CD8-positive, alpha-beta memory T cell (primary cell): ENCODE measurements around the gene SPOCD1. TPM values are rescaled to one million over a fixed set of nuclear protein-coding genes. Genes with fewer than 3 reads are reported as not detected.
A peak's percentile ranks its signal among the peaks of the same experiment; 100 is the strongest.

Experiments used
- CTCF ChIA-PET: fragments of 350-600 bp; sonication (Branson Sonifier 250); formaldehyde crosslinking; loops from one replicate; lab custom pipeline; 2021; ENCODE audit warnings: antibody characterized with exemption; lab: Charles Lee
- POLR2A ChIA-PET: fragments of 350-600 bp; sonication (Branson Sonifier 250); formaldehyde crosslinking; loops from one replicate; lab custom pipeline; 2021; ENCODE audit warnings: antibody characterized with exemption; lab: Charles Lee
- DNase-seq, 5 donors: peaks; one replicate each; pipeline versions ENCODE4 v3.0.0 to v3.0.0-alpha.2; 2020 to 2022; ENCODE audit warnings: mixed read lengths in 1 of 5
- H3K27ac ChIP-seq: one replicate; pipeline ENCODE4 v1.7.0; 2013; ENCODE audit warnings: low read depth, mild to moderate bottlenecking, low read length, moderate library complexity
- H3K27me3 ChIP-seq: 2 replicates; pipeline ENCODE4 v1.7.0; 2013; ENCODE audit warnings: low read length, mild to moderate bottlenecking; ENCODE audit not compliant: insufficient read depth, poor library complexity, severe bottlenecking
- H3K36me3 ChIP-seq: 2 replicates; pipeline ENCODE4 v1.7.0; 2013; ENCODE audit warnings: mild to moderate bottlenecking, low read length, moderate library complexity; ENCODE audit not compliant: insufficient read depth
- H3K4me1 ChIP-seq: 2 replicates; pipeline ENCODE4 v1.7.0; 2013; ENCODE audit warnings: mild to moderate bottlenecking, low read length, moderate library complexity; ENCODE audit not compliant: insufficient read depth
- H3K4me3 ChIP-seq: 2 replicates; pipeline ENCODE4 v1.7.0; 2013; ENCODE audit warnings: mild to moderate bottlenecking, low read length
- H3K9me3 ChIP-seq: 2 replicates; pipeline ENCODE4 v1.7.0; 2013; ENCODE audit warnings: mild to moderate bottlenecking, low read length
- H3K27ac Mint-ChIP-seq, 8 donors: one replicate each; pipeline ENCODE4 v1.8.0; 2020 to 2021; ENCODE audit warnings: mixed read lengths in 8 of 8, mild to moderate bottlenecking in 6 of 8, inconsistent platforms in 3 of 8, moderate library complexity in 3 of 8
- H3K27me3 Mint-ChIP-seq, 2 donors: one replicate each; pipeline ENCODE4 v1.8.0; 2020 to 2021; ENCODE audit warnings: mixed read lengths in 2 of 2, mild to moderate bottlenecking in 1 of 2, moderate library complexity in 1 of 2
- H3K36me3 Mint-ChIP-seq, 3 donors: one replicate each; pipeline ENCODE4 v1.8.0; 2020 to 2021; ENCODE audit warnings: mixed read lengths in 3 of 3, inconsistent platforms in 1 of 3, mild to moderate bottlenecking in 1 of 3
- H3K4me1 Mint-ChIP-seq, 3 donors: one replicate each; pipeline ENCODE4 v1.8.0; 2020 to 2021; ENCODE audit warnings: mixed read lengths in 3 of 3, inconsistent platforms in 1 of 3, mild to moderate bottlenecking in 1 of 3
- H3K4me3 Mint-ChIP-seq, 7 donors: one replicate each; pipeline ENCODE4 v1.8.0; 2020 to 2021; ENCODE audit warnings: mixed read lengths in 7 of 7, mild to moderate bottlenecking in 6 of 7, moderate library complexity in 4 of 7, inconsistent platforms in 2 of 7
- H3K9me3 Mint-ChIP-seq, 5 donors: one replicate each; pipeline ENCODE4 v1.8.0; 2020 to 2022; ENCODE audit warnings: mixed read lengths in 5 of 5, mild to moderate bottlenecking in 3 of 5, moderate library complexity in 2 of 5, inconsistent platforms in 1 of 5
- polyA plus RNA-seq: library from polyadenylated mRNA; unstranded; fragments of 300-500 nt; fragmentation: Illumina TruSeq; gene quantifications from one replicate; pipeline ENCODE4 v1.2.3, GENCODE V29; 2021
- total RNA-seq, 2 experiments: library from RNA; stranded (reverse); gene quantifications; one replicate each; pipeline ENCODE4 v1.2.3, GENCODE V29; 2021

SPOCD1 gene
- total and polyA plus RNA-seq, 3 experiments from 2014 or later: 0.18 TPM; not detected in 2

DNA sequence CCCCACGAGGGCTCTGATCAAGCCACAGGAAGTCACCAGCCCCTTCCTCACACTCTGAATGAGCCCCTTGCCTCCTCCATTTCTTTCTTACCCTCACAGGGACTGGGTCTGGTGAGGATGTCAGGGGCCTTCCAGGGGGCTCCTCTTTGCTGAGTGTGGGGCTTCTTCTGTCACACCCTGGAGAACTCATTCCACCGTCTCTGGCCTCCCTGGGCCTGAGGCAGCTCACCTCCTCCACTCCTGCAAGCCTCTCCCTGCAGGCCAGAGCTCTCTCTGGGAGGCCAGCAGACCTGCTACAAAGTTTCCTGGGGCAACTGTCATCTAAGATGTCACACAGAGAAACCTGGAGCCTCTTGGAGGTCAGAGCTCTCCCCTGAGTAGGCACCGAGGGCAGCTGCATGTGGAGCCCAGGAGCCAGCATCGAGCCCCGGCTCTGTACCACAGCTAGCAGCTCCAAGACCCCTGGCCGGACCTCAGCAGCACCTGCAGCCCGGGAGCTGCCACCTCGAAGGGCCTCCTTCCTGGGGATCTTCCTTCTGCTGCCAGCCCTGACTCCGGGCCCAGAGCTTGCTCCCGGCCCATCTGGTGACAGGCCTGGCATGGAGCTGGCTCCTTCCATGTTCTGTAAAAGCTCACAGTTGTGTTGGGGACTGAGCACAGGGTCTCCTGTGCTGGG, 1.1 kb downstream of the SPOCD1 start:
- no peaks in the 10 kb centered on the region for H3K27me3 Mint-ChIP-seq
- no peaks in the 10 kb centered on the region for H3K9me3 Mint-ChIP-seq
- Histone ChIP-seq H3K9me3 (no peaks in the 10 kb centered on the region), H3K4me1 (peaks cover 6% of the 10 kb centered on the region), H3K4me3 (no peak overlapping the region), H3K27ac (no peak overlapping the region), H3K27me3 (no peaks in the 10 kb centered on the region), H3K36me3 (no peaks in the 10 kb centered on the region)
- no peak for DNase-seq
- CTCF ChIA-PET: interaction anchor here (1.0 to 6.9 kb wide), 7 partner anchors 12 to 148 kb away, joined by 3 to 61 read pairs (median 5); no protein-coding TSS in a partner anchor
- H3K27ac Mint-ChIP-seq: peak overlapping the region in 3 of 8 donors; percentile 27 to 95 (median 46)
- H3K4me3 Mint-ChIP-seq: no peak overlapping the region
- no peaks in the 10 kb centered on the region for H3K36me3 Mint-ChIP-seq
- peaks cover 6 to 17% (median 11%) of the 10 kb centered on the region in 3 donors for H3K4me1 Mint-ChIP-seq
- POLR2A ChIA-PET: no interaction called here

DNA sequence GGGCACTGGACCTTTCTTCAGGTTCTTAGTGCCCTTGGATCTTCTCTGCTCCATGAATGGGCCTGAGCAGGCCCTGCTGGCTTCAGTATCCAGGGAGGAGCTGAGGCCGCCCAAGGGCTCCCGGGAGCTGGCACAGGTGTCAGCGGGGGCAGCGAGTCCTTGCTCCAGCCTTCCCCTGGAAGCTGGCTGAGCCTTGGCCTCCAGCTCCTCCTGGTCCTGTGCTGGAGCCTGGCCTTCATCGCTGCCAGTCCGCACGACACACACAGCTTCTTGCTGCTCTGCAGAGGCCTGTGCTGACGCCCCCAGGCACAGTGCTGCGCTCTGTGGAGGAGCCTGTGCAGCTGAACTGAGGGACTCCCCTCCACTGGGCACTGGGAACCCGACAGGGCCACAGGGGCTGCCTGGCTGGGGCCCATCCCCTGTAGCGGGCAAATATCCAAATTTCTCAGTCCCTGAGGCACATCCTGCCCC, 1.7 kb downstream of the SPOCD1 start:
- Mint-ChIP-seq H3K4me3 (no peak overlapping the region), H3K27ac (peak overlapping the region in 1 of 8 donors; percentile 6), H3K36me3 (no peaks in the 10 kb centered on the region), H3K4me1 (peaks cover 6 to 17% (median 11%) of the 10 kb centered on the region in 3 donors), H3K9me3 (no peaks in the 10 kb centered on the region), H3K27me3 (peaks cover 0 to 2% of the 10 kb centered on the region in 2 donors)
- H3K27me3 ChIP-seq: no peaks in the 10 kb centered on the region
- H3K36me3 ChIP-seq: no peaks in the 10 kb centered on the region
- CTCF ChIA-PET: interaction anchor here (2.6 to 6.9 kb wide), 2 partner anchors 25 to 149 kb away, joined by 7 to 61 read pairs; no protein-coding TSS in a partner anchor
- no peak for DNase-seq
- POLR2A ChIA-PET: no interaction called here
- peaks cover 6% of the 10 kb centered on the region for H3K4me1 ChIP-seq
- no peak overlapping the region for H3K4me3 ChIP-seq
- H3K27ac ChIP-seq: no peak overlapping the region
- H3K9me3 ChIP-seq: no peaks in the 10 kb centered on the region

DNA sequence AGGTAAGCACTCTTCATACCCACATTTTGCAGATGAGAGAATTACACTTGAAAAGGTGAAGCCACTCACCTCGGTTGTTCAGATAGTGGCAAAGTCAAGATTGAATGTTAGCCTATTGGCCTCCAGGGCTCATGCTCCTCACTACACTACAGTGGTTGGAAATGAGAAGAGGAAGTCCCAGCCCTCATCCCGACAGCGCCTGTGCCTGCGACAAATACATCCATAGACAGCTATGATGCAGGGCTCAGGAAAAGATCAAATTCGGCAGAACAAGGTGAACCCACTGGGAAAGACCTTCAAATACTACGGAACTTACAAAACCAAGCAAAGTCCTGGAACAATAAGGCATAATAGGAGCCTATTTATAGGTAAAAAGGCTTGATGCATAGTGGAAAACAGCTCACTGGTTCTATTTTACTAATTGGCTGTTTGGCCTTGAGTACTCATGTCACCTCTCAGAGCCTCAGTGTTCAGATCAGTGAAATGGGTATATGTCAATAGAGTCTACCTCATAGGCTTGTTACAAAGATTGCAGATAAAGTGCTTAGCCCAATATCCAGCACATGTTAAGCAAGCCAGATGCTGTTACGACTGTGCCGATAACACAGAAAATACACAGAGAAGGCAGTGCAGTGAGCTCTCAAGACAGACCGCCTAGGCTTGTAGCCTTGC, 3.5 kb downstream of the SPOCD1 start:
- Mint-ChIP-seq H3K27me3 (peaks cover 0 to 2% of the 10 kb centered on the region in 2 donors), H3K4me1 (peaks cover 6 to 14% (median 9%) of the 10 kb centered on the region in 3 donors), H3K27ac (peak overlapping the region in 3 of 8 donors; percentile 18 to 51 (median 26)), H3K36me3 (no peaks in the 10 kb centered on the region), H3K4me3 (no peak overlapping the region), H3K9me3 (no peaks in the 10 kb centered on the region)
- Histone ChIP-seq H3K4me1 (peaks cover 6% of the 10 kb centered on the region), H3K36me3 (no peaks in the 10 kb centered on the region), H3K4me3 (no peak overlapping the region), H3K27me3 (no peaks in the 10 kb centered on the region), H3K27ac (no peak overlapping the region), H3K9me3 (no peaks in the 10 kb centered on the region)
- ChIA-PET CTCF (interaction anchor here (6.9 kb wide), 1 partner anchor 151 kb away, joined by 61 read pairs; no protein-coding TSS in a partner anchor), POLR2A (no interaction called here)
- DNase-seq: no peak

DNA sequence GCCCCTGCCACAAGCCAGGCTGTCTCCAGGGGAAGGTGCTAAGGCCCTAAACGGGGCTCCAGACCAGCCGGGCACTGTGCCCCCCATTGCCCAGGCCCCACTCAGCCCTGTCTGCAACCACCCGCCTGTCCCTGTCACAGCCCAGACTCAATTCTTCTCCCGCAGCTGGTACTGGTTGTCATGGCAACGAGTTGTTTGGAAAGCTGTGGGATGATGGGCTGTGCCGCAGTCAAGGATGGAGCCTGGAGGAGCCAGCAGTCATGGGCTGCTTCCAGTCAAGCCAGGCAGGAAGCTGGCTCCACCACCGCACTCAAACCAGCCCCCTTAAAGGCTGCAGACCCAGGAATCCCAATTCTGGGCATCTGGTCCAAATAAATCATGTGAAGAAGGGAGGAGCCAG, 4.2 kb downstream of the SPOCD1 start:
- H3K9me3 Mint-ChIP-seq: no peaks in the 10 kb centered on the region
- Histone ChIP-seq H3K27ac (no peak overlapping the region), H3K27me3 (no peaks in the 10 kb centered on the region), H3K36me3 (no peaks in the 10 kb centered on the region), H3K9me3 (no peaks in the 10 kb centered on the region), H3K4me1 (peaks cover 6% of the 10 kb centered on the region), H3K4me3 (no peak overlapping the region)
- H3K4me3 Mint-ChIP-seq: no peak overlapping the region
- H3K4me1 Mint-ChIP-seq: peaks cover 6 to 10% (median 7%) of the 10 kb centered on the region in 3 donors
- no peak for DNase-seq
- CTCF ChIA-PET: interaction anchor here (0.6 to 1.5 kb wide), 2 partner anchors 10 to 22 kb away, joined by 3 read pairs; no protein-coding TSS in a partner anchor
- no peaks in the 10 kb centered on the region for H3K36me3 Mint-ChIP-seq
- peaks cover 0 to 2% of the 10 kb centered on the region in 2 donors for H3K27me3 Mint-ChIP-seq
- peak overlapping the region in 1 of 8 donors; percentile 51 for H3K27ac Mint-ChIP-seq
- POLR2A ChIA-PET: interaction anchor here (0.5 to 0.6 kb wide), 2 partner anchors 16 to 483 kb away, joined by 4 to 7 read pairs; no protein-coding TSS in a partner anchor

DNA sequence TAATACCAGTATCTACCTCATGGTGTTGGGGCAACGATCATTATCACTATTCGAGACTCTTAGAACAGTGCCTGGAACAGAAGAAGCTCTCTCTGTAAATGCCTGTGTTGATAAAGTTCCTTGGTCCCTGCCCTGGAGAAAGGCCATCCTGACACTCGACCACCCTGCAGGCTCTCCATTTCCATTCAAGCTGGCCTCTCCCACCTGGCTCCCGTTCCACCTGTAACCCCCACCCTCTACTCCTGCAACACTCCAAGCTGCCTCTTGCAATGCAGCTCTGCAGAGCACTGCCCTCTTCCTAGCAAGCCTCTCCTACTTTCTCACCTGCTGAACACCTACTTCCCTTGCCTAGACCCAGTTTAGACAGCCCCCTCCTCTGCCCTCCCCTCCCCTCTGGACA, 6.1 kb downstream of the SPOCD1 start:
- DNase-seq: no peak
- ChIA-PET CTCF (interaction anchor here (1.2 kb wide), 1 partner anchor 95 kb away, joined by 3 read pairs; no protein-coding TSS in a partner anchor), POLR2A (no interaction called here)

DNA sequence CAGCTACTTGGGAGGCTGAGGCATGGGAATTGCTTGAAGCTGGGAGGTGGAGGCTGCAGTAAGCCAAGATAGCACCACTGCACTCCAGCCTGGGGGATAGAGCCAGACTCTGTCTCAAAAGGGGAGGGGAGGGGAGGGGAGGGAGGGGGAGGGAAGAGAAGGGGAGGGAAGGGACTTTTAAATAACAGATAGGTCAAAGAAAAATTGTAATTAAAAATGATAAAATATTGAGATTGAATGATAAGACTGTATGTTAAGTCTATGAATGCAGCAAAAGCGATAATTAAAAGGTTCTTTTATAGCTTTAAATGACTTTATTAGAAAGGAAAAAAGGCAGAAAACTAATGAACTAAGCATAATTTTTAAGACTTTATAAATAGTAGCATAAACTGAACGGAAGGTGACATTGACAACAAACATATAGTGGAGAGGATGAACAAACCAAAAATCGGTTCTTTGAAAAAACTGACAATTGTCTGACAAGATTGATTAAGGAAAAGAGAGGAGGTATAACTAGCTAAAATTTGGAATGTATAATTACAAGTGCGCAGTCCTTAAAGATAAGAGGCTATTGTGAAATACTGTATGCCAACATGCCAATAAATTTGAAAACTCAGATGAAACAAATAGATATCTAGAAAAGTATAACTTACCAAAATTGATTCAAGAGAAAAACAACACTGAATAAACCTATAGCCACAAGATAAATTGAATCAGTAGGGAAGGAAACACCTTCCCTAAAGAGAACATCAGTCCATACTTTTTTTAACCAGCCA, 8.4 kb downstream of the SPOCD1 start:
- Mint-ChIP-seq H3K27me3 (peaks cover 0 to 6% of the 10 kb centered on the region in 2 donors), H3K36me3 (no peaks in the 10 kb centered on the region), H3K4me3 (no peak overlapping the region), H3K4me1 (peaks cover 0 to 2% (median under 1%) of the 10 kb centered on the region in 3 donors), H3K27ac (peak overlapping the region in 1 of 8 donors; percentile 2), H3K9me3 (no peaks in the 10 kb centered on the region)
- H3K9me3 ChIP-seq: no peaks in the 10 kb centered on the region
- no peak overlapping the region for H3K27ac ChIP-seq
- H3K4me3 ChIP-seq: no peak overlapping the region
- DNase-seq: no peak
- H3K27me3 ChIP-seq: no peaks in the 10 kb centered on the region
- ChIA-PET POLR2A (no interaction called here), CTCF (interaction anchor here (0.6 kb wide), 1 partner anchor 713 kb away, joined by 3 read pairs; no protein-coding TSS in a partner anchor)
- H3K36me3 ChIP-seq: no peaks in the 10 kb centered on the region
- no peaks in the 10 kb centered on the region for H3K4me1 ChIP-seq

More for the DNA sequence above, 6.1 kb downstream of the SPOCD1 start:
- H3K9me3 Mint-ChIP-seq: no peaks in the 10 kb centered on the region
- Histone ChIP-seq H3K4me3 (no peak overlapping the region), H3K9me3 (no peaks in the 10 kb centered on the region), H3K36me3 (no peaks in the 10 kb centered on the region), H3K27me3 (no peaks in the 10 kb centered on the region), H3K27ac (no peak overlapping the region), H3K4me1 (no peaks in the 10 kb centered on the region)
- H3K4me1 Mint-ChIP-seq: no peaks in the 10 kb centered on the region
- H3K27ac Mint-ChIP-seq: no peak overlapping the region
- no peaks in the 10 kb centered on the region for H3K36me3 Mint-ChIP-seq
- peaks cover 0 to 2% of the 10 kb centered on the region in 2 donors for H3K27me3 Mint-ChIP-seq
- no peak overlapping the region for H3K4me3 Mint-ChIP-seq

DNA sequence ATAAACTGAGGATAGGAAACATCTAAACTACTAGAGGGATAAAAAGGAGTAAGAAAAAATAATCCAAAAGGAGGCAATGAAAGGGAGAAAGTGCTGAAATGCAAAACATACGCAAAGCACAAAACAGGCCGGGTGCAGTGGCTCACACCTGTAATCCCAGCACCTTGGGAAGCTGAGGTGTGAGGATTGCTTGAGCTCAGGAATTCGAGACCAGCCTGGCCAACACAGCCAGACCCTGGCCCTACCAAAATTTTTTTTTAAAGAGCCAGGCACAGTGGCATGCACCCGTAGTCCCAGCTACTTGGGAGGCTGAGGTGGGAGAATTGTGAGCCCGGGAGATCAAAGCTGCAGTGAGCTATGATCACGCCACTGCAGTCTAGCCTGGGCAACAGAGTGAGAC, 10.5 kb downstream of the SPOCD1 start:
- DNase-seq: no peak

More for the DNA sequence above, 10.5 kb downstream of the SPOCD1 start:
- Mint-ChIP-seq H3K27ac (no peak overlapping the region), H3K4me1 (peaks cover 2 to 6% (median 4%) of the 10 kb centered on the region in 3 donors), H3K9me3 (no peaks in the 10 kb centered on the region), H3K36me3 (no peaks in the 10 kb centered on the region), H3K4me3 (no peak overlapping the region), H3K27me3 (peaks cover 8 to 10% of the 10 kb centered on the region in 2 donors)
- Histone ChIP-seq H3K27me3 (no peaks in the 10 kb centered on the region), H3K4me3 (no peak overlapping the region), H3K4me1 (no peaks in the 10 kb centered on the region), H3K27ac (no peak overlapping the region), H3K9me3 (no peaks in the 10 kb centered on the region), H3K36me3 (no peaks in the 10 kb centered on the region)
- POLR2A ChIA-PET: no interaction called here
- CTCF ChIA-PET: interaction anchor here (1.4 to 1.9 kb wide), 2 partner anchors 16 to 158 kb away, joined by 4 to 8 read pairs; no protein-coding TSS in a partner anchor
